HG03342 (cell line): ENCODE measurements around the gene KIF5C.

Experiments used
- ATAC-seq: cut with Tn5 transposase; IDR thresholded peaks from one replicate; pipeline ENCODE4 v1.9.1; 2021; ENCODE audit warnings: mild to moderate bottlenecking, moderate library complexity; ENCODE audit not compliant: unreplicated experiment

The KIF5C gene

DNA sequence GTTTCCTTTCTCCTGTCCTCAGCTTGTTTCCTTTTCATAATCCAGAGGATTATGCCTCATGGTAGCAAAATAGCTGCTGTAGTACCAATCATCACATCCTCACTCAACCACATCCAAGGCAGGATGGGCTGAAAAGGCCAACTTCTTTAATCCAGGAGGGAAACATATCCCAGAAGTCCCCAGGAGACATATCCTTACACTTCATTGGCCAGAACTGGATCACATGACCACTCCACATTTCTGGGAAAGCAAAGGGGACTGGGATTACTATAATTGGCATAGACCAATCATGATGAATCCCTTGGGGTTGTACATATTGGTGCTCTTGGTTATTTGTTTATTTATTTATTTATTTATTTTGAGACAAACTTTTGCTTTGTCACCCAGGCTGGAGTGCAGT is 109.4 kb downstream of the KIF5C start:
- ATAC-seq = no peak

DNA sequence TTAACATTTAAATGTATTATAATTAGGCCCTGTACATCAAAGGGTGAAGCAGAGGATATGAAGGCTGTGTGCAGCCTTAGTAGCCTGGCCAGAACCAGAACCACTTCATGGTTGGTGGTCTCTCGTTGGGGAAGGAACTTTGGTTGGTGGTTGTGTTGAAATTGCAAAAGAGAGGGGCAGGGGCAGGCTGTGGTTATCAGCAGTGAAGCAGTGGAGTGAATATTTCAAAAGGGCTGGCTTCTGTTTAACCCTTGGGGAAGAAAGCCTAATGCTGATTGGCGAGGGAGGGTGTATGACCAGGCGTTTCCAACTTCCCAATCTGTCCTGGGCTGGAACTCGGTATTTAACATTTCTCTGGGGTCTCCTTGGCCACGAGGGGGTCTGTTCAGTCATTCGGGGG is 112.3 kb downstream of the KIF5C start:
- ATAC-seq = no peak

DNA sequence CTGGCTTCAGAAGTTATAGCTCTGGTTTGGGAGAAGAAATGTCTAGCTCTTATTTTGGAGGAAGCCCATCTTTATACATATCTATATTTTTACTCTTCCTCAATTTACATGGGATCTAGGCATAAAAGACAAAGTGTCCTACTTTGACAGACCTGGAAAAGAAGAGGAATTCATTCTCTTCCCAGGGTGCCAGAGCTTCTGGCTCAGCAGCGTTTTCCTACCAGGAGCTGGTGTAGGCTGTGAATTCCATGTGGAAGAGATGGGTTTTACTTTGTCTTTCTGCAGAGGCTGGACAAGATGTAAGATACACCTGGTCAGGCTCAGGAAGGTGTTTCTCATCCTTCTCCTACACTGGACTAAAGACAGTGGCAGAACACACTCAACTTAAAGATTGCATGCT is 113.3 kb downstream of the KIF5C start:
- ATAC-seq = no peak

DNA sequence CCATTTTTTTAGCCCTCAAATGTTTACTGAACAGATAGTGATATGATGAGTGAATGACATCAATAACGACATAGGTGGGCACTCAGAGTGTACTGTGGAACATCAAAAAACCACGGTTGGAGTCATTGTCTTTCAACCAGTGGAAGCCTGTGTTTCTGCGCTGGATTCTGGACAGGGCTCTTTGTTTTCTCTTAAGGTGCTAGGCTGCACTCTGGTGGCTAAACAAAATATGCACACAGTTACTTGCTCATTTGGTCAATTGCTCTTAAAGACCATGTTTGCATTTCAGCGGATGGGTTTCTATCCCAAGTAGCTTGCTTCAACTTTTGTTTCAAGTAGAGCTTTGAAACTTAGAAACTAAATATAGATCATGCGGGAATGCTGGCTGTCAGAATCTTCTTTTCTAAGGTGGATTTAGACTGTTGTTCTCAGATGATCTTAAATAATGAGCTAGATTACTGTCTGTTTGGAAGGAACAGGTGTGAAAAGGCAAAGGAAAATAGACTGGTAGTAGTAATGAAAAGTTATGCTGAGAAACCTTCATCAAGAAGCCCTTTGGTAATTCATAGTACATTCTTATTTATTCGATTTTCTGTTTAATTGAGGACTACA is 115.0 kb downstream of the KIF5C start:
- peak; percentile 93 for ATAC-seq

DNA sequence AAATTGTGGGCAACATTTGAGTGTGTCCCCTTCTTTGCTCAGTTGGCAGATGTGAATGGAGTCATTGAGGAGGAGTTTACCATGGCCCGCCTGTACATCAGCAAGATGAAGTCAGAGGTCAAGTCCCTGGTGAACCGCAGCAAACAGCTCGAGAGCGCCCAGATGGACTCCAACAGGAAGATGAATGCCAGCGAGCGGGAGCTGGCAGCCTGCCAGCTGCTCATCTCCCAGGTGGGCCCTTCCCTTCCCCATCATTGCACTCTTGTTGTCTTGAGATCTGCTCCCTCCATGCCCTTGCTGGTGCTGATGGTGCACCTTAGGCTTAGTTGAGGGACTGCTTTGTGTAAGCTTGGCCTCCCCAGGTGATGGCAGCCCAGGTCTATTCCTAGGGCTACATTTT is 115.9 kb downstream of the KIF5C start:
- no peak for ATAC-seq

DNA sequence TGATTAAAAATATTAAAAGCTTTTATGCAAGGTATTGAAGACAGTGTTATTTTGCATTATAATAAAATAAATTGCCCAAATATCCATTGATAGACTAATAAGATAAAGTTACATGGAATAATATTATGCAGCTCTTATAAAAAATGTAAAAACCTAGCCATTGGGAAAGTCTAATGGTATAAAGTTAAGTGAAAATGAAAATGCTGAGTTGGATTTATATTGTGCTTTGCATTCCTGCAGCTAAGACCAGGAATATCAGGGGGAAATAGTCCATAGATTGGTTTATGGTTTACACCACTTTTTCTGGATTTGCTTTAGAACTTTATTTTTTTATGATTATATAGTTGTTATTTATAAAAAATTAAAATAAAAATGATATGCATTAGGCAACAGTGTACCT is 117.4 kb downstream of the KIF5C start:
- no peak for ATAC-seq

DNA sequence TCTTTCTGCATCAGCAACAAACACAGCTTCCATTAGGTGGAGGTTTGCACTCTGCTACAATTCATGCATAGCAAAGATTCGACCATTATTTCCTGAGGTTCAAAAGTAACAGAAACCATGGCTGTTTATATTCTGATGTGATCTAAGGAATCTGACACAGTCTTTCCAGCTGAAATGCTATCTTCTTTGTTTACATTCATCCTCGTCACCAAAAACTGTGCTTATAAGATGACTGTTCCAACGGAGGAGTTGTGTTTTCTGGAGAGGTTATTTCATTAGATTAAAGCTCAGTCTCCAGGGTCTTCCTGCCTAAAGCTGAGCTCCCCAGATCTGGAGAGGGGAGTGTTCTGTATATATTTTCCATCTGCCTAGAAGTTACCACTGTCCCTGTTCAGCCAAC is 118.3 kb downstream of the KIF5C start:
- ATAC-seq = no peak

DNA sequence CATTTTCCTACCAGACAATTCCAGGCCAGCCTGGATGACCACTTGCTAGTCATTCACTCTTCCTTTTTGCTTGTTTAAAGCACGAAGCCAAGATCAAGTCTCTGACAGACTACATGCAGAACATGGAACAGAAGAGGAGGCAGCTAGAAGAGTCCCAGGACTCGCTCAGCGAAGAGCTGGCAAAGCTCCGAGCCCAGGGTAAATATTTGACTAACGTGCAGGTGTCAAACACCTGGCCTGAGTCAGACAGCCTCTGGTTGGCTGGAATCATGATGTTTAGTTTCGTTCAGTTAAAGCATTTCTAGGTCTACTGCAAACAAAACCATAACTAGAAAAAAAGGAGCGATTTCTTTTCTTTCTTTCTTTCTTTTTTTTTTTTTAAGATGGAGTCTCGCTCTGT is 119.3 kb downstream of the KIF5C start:
- ATAC-seq = no peak

DNA sequence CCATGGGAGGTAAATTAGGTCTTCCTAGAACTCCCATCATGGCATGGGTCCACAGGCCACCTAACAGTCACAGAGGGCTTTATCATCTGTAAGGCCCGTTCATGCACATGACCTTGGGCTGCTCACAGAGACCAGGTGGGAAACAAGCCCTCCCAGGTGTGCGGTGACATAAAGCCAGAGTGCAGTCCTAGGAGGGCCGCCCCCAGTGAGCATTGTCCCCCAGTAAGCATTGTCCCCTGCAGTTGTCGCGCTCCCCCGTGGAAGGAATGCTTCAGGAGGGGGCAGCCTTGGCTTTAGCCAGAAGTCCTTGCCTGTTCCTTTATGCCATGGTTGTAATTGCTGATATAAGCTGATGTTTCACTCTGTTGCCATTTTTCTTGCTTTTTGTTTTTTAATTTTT is 121.8 kb downstream of the KIF5C start:
- no peak for ATAC-seq

DNA sequence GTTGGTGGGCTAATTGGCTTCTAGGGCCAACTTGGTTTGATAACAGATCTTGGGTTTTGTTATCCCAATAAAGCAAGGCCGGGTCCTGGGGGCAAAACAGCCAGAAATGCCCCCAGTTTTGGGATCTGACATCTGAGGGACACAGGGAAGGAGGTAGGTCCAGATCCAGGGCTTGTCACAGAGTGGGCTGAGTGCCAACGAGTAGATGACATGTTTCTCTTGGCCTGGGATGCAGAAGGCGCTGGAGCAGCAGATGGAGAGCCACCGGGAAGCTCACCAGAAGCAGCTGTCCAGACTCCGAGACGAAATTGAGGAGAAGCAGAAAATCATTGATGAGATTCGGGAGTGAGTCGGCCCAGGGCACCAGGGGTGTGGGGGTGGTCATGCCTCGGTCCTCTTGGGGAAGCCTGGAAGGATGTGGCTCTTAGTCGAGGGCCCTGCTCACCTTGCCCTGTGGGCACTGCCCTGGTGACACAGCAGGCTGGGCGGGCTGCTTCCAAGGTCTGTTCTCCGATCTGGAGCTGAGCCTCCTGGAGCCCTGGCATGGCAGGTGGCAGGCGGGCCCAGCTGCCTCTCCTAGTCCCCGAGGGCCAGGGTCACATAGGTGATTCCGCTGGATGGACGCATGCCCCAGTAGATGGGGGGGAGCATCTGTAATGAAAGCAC is 123.3 kb downstream of the KIF5C start:
- no peak for ATAC-seq

DNA sequence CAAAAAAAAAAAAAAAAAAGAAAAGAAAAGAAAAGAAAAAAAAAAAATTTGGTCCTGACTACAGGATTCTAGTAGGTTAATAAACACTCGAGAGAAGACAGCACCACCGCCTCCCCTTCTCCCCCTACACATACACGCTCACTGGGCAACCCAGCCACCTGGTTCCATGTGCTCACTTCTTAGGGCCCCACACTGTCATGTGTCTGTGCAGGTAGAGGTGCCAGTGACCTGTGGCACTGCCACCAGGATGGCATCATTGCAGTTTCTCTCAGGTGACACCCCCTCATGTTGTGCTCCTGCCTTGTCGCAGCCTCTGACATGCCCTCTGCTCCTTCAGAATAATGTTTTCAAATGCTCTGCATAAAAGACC is 123.8 kb downstream of the KIF5C start:
- no peak for ATAC-seq

DNA sequence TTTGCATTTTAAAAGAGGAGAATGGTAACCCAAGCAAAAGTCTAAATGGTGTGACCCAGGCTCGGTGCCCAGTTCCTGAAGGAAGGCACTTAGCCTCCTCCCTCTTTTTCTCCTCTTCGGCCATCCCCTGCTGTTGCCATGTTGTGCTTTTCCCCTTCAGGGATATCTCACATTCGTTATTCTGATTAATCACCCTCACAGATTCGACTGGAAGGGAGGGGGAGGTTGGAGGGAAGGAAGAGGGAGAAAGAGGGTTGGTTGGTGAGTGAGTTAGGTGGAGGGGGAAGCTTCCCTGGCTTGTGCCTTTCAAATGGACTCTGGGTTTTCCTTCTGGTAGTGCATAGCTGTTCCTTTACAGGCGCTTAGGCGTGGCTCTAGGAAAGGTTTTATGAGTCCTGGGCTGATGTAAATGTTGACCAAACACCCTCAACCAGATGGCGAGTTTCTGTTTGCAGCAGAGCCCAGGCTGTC is 124.5 kb downstream of the KIF5C start:
- ATAC-seq = no peak

DNA sequence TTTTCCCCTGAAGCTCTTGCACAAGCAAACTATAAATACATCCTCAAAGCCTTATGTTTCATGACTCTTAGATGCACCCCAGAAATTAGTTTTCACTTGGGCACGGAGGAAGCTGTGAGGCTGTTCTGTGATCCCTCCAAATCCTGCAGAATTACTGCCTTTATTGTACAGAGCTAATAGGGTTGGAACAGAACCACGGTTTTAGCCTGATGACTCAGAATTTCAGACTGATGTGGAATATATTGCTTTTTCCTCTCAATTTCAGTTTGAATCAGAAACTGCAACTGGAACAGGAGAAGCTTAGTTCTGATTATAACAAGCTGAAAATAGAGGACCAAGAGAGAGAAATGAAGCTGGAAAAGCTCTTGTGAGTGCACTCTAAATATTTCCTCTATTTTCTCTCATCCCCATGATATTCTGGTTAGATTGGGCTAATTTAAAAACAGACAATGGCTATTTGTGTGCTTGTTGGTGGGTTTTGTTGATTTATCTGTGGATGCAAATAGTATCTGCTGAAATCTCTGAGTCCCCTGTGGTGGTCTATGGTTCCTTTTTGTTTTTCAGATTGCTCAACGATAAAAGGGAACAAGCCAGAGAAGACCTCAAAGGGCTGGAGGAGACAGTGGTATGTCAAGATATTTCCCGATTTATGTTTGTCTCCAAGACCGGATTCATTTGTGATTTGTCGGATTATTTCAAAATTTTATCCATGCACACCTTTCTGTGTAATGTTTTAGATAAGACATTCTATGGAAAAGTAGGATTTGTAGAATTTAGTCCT is 125.3 kb downstream of the KIF5C start:
- no peak for ATAC-seq

DNA sequence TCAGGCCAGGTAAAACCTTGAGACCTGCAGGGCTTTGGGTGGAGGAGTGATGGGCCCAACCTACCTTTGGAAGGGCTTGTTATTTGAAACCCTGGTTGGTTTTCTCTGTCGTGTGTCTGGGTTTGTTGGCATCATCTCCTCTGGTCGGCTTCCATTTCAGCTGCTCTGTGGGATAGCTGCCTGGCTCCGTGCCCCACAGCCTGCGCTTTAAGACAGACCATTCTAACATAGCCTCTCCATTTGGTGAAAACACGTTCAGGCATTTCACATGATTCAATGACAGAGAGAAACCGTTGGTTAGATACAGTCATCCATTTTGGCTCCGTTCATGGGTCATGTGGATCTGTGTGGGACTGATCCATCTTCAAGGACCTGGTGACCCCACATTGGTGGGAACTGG is 126.5 kb downstream of the KIF5C start:
- no peak for ATAC-seq

DNA sequence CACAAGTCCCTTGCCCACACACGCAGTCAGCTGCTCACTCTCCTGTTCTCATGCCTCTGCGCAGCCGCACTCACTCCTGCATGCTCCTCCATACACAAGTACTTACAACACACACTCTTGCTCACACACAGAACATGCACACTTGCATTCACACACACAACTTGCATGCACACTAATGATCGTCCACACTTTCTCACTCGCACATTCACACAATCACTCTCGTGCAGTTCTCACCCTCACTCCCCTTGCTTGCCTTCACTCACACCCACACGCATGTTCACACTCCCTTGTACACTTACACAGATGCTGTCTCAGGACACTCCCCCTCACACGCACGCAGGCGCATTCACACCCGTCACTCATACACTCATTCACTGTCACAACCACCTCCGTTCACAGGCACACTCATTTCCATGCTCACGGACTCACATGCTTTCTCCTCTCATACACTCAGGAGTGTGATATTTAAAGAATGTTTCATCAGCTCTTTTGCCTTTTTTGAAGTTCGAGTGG is 127.4 kb downstream of the KIF5C start:
- no peak for ATAC-seq

DNA sequence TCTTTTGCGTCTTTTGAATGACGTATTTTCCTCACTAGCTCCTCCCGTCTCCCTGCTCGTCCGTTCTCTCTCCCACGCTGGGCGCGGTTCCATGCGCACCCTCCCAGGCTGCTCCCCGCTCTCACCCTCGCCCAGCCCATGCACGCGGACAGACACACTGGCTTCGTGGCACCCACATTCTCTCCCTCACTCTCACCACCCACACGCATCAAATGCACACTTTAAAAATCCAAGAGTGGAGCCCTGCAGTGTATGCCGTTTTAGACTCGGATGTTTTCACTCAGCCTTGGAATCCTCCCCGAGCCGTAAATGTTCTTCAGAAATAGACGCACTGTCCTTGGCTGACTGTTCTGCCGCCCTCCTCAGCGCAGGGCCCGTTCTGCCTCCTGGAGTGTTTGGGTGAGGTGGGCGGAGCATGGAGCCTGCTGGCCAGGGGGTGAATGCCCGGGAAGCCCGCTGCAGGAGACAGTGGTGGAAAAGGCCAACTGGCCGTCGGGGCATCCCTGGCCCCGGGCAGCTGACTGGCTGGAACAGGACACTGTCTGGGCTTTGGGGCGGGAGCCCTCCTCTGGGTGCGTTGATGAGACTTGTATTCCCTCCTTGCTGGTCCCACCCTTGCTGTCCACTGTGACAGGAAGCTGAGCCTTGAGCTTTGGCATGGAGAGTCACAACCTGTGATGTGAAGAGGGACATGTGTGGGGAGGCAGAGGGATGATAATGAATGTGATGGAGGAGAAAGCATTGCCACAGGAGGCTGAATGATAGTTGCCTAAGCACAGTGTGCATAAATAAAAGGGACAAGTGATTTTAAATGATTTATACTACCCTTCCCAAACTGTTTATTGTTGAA is 128.1 kb downstream of the KIF5C start:
- ATAC-seq = no peak

DNA sequence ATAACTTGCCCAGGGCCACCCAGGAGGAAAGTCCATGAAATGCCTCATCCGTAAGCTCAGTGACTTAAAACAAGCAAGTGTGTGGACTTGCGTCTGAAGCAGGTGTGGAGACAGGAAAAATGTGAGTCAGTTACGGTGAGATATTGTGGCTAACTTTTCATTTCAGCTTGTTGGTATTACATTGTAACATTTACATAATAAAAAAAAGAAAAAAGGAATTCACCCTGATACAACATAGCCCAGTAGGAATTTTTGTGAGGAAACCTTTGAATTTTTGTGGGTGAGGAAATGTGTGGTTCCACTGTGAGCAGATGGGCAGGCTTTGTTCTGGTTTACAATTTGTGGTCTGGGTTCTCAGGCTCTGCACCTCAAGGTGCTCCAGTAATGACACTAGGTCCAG is 129.8 kb downstream of the KIF5C start:
- no peak for ATAC-seq

DNA sequence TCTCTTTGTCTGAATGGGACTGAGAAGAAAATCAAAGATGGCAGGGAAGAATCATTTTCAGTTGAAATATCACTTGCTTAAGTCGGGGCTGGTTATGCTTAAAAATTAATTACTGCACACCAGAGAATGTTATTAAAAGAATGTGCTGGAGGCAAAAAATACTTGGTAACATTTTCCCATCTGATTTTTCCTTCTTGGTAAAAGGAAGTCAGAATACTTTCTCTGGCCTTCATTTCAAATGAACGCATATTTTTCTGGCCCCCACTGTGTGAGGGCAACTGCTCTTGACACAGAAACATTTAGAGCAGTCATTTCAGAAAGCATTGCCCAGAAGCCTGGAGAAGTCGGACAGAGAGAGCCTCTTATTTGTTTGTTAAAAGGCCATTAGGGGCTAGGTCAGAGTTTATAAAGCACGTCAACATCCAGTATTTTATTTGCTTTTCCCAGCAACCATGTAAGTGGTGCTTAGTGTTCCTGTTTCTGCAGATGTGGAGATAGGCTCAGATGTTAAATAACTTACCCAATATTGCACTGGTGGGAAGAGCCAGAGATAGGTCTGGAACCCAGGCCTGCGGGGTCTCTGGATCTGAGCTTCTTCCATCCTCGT is 130.5 kb downstream of the KIF5C start:
- no peak for ATAC-seq

DNA sequence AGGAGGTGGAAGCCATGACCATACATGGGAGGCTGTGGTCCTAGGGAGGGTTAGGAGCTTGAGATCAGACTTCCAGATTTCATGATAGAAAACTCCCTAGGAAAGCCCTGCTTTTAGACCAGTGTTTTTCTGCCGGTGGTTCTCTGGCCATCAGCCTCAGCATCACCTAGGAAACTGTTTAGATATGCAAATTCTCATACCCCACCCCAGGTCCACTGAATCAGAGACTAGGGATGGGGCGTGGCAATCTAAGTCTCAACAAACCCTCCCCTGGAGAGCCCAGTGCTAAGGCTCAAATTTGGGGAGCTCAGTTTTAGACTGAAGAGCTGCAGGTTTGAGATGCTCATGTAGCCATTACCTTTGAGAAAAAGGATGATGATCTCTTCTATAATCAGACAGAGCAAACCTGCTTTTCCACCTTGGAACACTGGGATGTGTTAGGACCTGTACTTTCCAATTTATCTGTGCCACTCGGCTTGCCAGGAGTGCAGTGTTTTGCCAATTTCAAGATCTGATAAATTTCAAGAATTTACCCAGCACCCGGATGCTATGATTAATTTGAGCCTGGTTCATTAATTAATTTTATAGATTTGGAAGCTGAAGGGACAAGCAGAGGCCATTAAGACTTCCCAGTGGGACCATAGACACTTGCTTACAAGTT is 132.0 kb downstream of the KIF5C start:
- ATAC-seq = no peak

DNA sequence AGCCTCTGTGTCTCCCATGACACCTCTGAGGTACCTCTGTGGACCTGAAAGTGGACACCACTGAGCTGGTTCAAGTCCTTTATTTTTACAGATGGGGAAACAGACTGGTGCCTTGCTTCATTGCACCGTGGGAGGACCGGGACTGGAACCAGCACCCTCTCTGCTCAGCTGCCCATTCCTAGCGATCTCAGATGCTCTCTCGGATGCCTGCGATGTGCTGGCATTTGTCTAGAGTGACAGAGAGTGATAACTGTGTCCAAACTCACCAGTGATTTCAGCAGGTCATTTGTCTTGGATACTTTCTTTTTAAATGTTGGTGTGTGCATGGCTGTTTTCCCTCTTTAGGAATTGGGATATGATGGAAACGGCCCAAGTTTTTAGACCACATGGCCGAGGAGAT is 133.4 kb downstream of the KIF5C start:
- ATAC-seq = no peak
